ENCODE results near the gene PKIG.
"Not testable (repeated sequence)": the region's sequence is repeated elsewhere in the genome, so short reads cannot be mapped to it uniquely, and the experiment has no call there.

PKIG gene

GRCh38 chr20:44572551-44573500 is 9.6 kb upstream of the PKIG start:
- no peak for DNase-seq

- DNase-seq, result no peak
These were observed 8.9 kb upstream of the PKIG start for GRCh38 chr20:44573501-44573869.

- no peak for DNase-seq
These were observed 8.0 kb upstream of the PKIG start for GRCh38 chr20:44574372-44574771.

- DNase-seq, result peak; percentile 38
These were observed 6.1 kb upstream of the PKIG start for GRCh38 chr20:44576297-44576696.

- no peak for DNase-seq
These were observed 2.9 kb upstream of the PKIG start for GRCh38 chr20:44579313-44580081.

- no peak for DNase-seq
These were observed 1.7 kb upstream of the PKIG start for GRCh38 chr20:44580581-44581268.

- no peak for DNase-seq
These were observed 864 bp upstream of the PKIG start for GRCh38 chr20:44581515-44581914.

- DNase-seq, result no peak
These were observed 778 bp downstream of the PKIG start for GRCh38 chr20:44583157-44583556.

GRCh38 chr20:44584162-44584561 is 1.8 kb downstream of the PKIG start:
- DNase-seq, result no peak

- DNase-seq, result no peak
These were observed 2.9 kb downstream of the PKIG start for GRCh38 chr20:44585057-44585963.

- DNase-seq, result peak; percentile 36
These were observed 4.0 kb downstream of the PKIG start for GRCh38 chr20:44586289-44586911.

- DNase-seq, result no peak
These were observed 4.9 kb downstream of the PKIG start for GRCh38 chr20:44587035-44587980.

GRCh38 chr20:44588321-44588720 is 5.9 kb downstream of the PKIG start:
- DNase-seq, result not testable (repeated sequence)

GRCh38 chr20:44589537-44589936 is 7.2 kb downstream of the PKIG start:
- DNase-seq, result no peak

- DNase-seq, result no peak
These were observed 8.8 kb downstream of the PKIG start for GRCh38 chr20:44590980-44591778.

GRCh38 chr20:44592366-44592765 is 10.0 kb downstream of the PKIG start:
- DNase-seq, result no peak

- no peak for DNase-seq
These were observed 11.4 kb downstream of the PKIG start for GRCh38 chr20:44593751-44594150.

- DNase-seq, result no peak
These were observed 12.4 kb downstream of the PKIG start for GRCh38 chr20:44594730-44595129.

GRCh38 chr20:44596010-44596409 is 13.6 kb downstream of the PKIG start:
- no peak for DNase-seq

GRCh38 chr20:44596876-44597275 is 14.5 kb downstream of the PKIG start:
- no peak for DNase-seq
